Natural killer cell (primary cell): ENCODE results near the gene CD93. TPM values are rescaled to one million over a fixed set of nuclear protein-coding genes. Genes with fewer than 3 reads are reported as not detected.

ENCODE experiments used
- ATAC-seq, 3 donors: fragments of 150-1000 bp in 2 of 3; fragments of 200-7000 bp in 1 of 3; cut with Tn5 transposase; 1 replicate in 1 of 3; 2 replicates in 2 of 3; pipeline ENCODE4 v1.10.0; 2021; ENCODE audit warnings: mild to moderate bottlenecking in 2 of 3, moderate library complexity in 2 of 3
- DNase-seq, 2 donors: peaks; one replicate each; pipeline versions ENCODE4 v3.0.0 to v3.0.0-alpha.2; 2013 to 2021; ENCODE audit warnings: mixed read lengths in 1 of 2
- H3K27ac ChIP-seq: one replicate; pipeline ENCODE4 v1.5.1; 2013; ENCODE audit warnings: mild to moderate bottlenecking, low read length
- H3K27me3 ChIP-seq: one replicate; pipeline ENCODE4 v1.6.1; 2013; ENCODE audit warnings: low read length; ENCODE audit not compliant: control insufficient read depth, insufficient read depth
- H3K36me3 ChIP-seq: one replicate; pipeline ENCODE4 v1.6.1; 2013; ENCODE audit warnings: low read length; ENCODE audit not compliant: control insufficient read depth, insufficient read depth
- H3K4me1 ChIP-seq: one replicate; pipeline ENCODE4 v1.6.1; 2013; ENCODE audit warnings: low read length; ENCODE audit not compliant: control insufficient read depth, insufficient read depth
- H3K4me3 ChIP-seq: one replicate; pipeline ENCODE4 v1.5.1; 2013; ENCODE audit warnings: low read length
- H3K9me3 ChIP-seq: one replicate; pipeline ENCODE4 v1.6.1; 2013; ENCODE audit warnings: low read length; ENCODE audit not compliant: control insufficient read depth, insufficient read depth
- H3K27ac Mint-ChIP-seq, 2 donors: one replicate each; pipeline ENCODE4 v1.8.0; 2022; ENCODE audit warnings: mild to moderate bottlenecking in 2 of 2, mixed read lengths in 2 of 2, moderate library complexity in 1 of 2
- H3K27me3 Mint-ChIP-seq, 2 donors: one replicate each; pipeline ENCODE4 v1.8.0; 2022; ENCODE audit warnings: low read depth in 2 of 2, mixed read lengths in 2 of 2
- H3K36me3 Mint-ChIP-seq: one replicate; pipeline ENCODE4 v1.8.0; 2022; ENCODE audit warnings: mixed read lengths
- H3K4me1 Mint-ChIP-seq, 2 donors: one replicate each; pipeline ENCODE4 v1.8.0; 2022; ENCODE audit warnings: mixed read lengths in 2 of 2
- H3K4me3 Mint-ChIP-seq: one replicate; pipeline ENCODE4 v1.8.0; 2022; ENCODE audit warnings: mild to moderate bottlenecking, moderate library complexity, mixed read lengths
- H3K9me3 Mint-ChIP-seq, 2 donors: one replicate each; pipeline ENCODE4 v1.8.0; 2022; ENCODE audit warnings: mixed read lengths in 2 of 2
- WGBS: methylation state at CpG from one replicate; pipeline ENCODE4 v1.1.7; 2013; ENCODE audit warnings: missing lambda C conversion rate; ENCODE audit not compliant: insufficient coverage; 5-methylcytosine and 5-hydroxymethylcytosine counted together
- intact Hi-C: fragments of 100-400 bp; cut with micrococcal nuclease; formaldehyde crosslinking; loops from one replicate; pipeline ENCODE4 v1.14.2; 2022
- total RNA-seq, 4 donors: library from RNA; stranded (reverse); fragments of 120-200 nt in 1 of 4; gene quantifications; one replicate each; pipeline versions ENCODE4 v1.2.3 to v1.2.4, GENCODE V29; 2013 to 2022
- TF ChIP-seq, protein P1 (sequence below): fragments of 200-600 bp; IDR thresholded peaks from one replicate; pipeline ENCODE4 v1.8.0; 2022; ENCODE audit warnings: antibody characterized with exemption

The CD93 gene
- total RNA-seq, 3 donors from 2014 or later (not counting 1 experiment from before 2014, with no cell fraction given) = 8.0 to 17.9 (median 17.2) TPM

DNA sequence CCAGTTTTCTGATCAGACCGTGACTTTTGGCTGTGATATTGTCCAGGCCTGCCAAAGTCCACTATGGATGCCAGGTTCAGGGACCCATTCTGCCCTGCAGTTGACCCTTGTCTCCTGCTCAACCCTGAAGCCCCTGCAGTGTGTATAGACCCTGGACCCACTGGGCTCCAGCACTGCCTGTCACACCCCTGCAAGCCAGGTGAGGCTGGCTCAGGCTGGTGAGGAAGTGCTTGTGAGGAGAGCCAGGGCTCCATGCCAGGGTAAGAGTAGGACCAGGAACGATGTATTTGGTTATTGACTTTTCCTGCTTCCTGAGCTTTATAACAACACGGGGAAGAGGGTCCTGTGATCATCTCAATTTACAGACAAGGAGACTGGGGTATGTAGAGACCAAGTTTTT, 19.1 kb upstream of the CD93 start:
- no peak for DNase-seq
- H3K4me1 ChIP-seq = peaks cover 4% of the 10 kb centered on the region
- no peaks in the 10 kb centered on the region for H3K9me3 ChIP-seq
- no peaks in the 10 kb centered on the region for H3K36me3 Mint-ChIP-seq
- H3K27ac ChIP-seq = no peak overlapping the region
- no peaks in the 10 kb centered on the region for H3K27me3 ChIP-seq
- H3K27ac Mint-ChIP-seq = no peak overlapping the region
- H3K27me3 Mint-ChIP-seq = no peaks in the 10 kb centered on the region
- ATAC-seq = no peak
- H3K4me3 ChIP-seq = no peak overlapping the region
- H3K36me3 ChIP-seq = no peaks in the 10 kb centered on the region
- intact Hi-C loops = no loop called here
- peaks cover 0 to 5% of the 10 kb centered on the region in 2 donors for H3K4me1 Mint-ChIP-seq
- TF ChIP-seq, protein P1, sequence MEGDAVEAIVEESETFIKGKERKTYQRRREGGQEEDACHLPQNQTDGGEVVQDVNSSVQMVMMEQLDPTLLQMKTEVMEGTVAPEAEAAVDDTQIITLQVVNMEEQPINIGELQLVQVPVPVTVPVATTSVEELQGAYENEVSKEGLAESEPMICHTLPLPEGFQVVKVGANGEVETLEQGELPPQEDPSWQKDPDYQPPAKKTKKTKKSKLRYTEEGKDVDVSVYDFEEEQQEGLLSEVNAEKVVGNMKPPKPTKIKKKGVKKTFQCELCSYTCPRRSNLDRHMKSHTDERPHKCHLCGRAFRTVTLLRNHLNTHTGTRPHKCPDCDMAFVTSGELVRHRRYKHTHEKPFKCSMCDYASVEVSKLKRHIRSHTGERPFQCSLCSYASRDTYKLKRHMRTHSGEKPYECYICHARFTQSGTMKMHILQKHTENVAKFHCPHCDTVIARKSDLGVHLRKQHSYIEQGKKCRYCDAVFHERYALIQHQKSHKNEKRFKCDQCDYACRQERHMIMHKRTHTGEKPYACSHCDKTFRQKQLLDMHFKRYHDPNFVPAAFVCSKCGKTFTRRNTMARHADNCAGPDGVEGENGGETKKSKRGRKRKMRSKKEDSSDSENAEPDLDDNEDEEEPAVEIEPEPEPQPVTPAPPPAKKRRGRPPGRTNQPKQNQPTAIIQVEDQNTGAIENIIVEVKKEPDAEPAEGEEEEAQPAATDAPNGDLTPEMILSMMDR = no peak
- H3K4me3 Mint-ChIP-seq = no peak overlapping the region
- no peaks in the 10 kb centered on the region for H3K9me3 Mint-ChIP-seq
- WGBS = 75% methylated on average over 3 of the region's 3 CpGs

DNA sequence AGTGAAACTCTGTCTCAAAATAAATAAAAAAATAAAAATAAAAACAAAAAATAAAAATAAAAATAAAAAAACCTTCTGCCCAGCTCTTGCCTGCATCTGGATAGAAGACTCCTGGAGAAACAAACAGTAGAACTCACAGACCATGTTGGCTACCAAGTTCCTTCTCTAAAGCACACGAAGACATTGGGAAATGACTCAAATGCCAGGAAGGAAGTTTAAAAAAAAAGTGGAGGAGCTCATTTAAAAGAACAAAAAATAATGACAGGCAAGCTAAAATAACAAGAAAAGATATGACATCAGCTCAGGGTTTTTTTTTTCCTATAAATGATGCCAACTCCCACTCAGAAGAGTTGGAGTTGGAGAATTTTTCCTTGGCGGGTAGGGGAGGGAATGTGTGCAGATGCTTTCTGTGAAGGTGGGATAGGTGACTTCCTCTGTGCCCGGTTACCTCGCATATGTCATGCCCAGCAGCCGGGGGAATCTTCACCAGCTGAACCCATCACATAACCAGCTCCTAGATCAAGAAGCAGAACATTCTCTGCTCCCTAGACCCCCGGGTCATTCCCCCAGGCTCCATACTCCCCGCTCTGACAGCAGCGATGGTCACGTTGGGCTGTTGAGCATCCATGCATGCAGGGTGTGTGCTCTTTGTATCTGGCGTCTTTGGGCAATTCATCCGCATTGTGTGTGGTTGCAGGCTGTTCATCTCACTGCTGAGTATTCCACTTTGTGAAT, 17.3 kb upstream of the CD93 start:
- Histone ChIP-seq H3K4me3 (no peak overlapping the region), H3K36me3 (no peaks in the 10 kb centered on the region), H3K9me3 (no peaks in the 10 kb centered on the region), H3K4me1 (peaks cover 4% of the 10 kb centered on the region), H3K27me3 (no peaks in the 10 kb centered on the region), H3K27ac (no peak overlapping the region)
- no peak for DNase-seq
- no peaks in the 10 kb centered on the region for H3K9me3 Mint-ChIP-seq
- H3K27me3 Mint-ChIP-seq = no peaks in the 10 kb centered on the region
- H3K4me1 Mint-ChIP-seq = peaks cover 0 to 5% of the 10 kb centered on the region in 2 donors
- 80% methylated on average over 11 of the region's 11 CpGs for WGBS
- H3K36me3 Mint-ChIP-seq = no peaks in the 10 kb centered on the region
- H3K27ac Mint-ChIP-seq = no peak overlapping the region
- H3K4me3 Mint-ChIP-seq = no peak overlapping the region
- ATAC-seq = no peak
- TF ChIP-seq, protein P1 = no peak
- intact Hi-C loops = no loop called here

DNA sequence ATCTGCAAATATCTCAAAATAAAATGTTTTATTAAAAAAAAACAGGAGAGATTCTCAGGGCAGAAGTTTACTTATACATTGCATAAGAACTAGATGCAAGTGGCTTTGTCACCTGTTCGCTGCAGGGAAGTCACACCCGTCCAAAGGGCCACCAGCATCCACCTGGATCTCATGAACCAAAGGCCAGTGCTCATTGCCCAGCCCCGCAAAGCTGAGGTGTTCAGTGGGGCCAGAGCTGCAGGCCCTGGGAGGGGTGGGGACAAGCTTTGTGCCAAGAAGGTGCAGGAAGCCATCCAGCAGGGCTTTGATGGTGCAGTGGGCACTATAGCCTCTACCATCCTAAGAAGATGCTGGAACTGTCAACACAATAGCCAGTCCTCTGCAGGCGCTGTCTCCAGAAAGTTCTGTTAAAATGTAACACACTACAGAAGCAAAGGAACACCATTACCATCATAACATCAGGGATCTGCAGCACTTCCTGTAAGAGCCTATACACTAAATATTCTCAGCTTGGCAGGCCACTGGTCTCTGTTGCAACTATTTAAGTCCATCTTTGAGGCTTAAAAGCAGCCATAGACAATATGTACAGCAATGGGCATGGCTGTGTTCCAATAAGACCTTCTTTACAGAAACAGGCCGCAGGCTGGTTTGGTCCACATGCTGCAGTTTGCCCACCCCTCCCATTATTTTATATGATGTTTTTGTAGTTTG, 15.7 kb upstream of the CD93 start:
- H3K4me3 Mint-ChIP-seq = no peak overlapping the region
- WGBS = 85% methylated on average over 5 of the region's 5 CpGs
- intact Hi-C loops = no loop called here
- Histone ChIP-seq H3K36me3 (no peaks in the 10 kb centered on the region), H3K27ac (no peak overlapping the region), H3K4me3 (no peak overlapping the region), H3K9me3 (no peaks in the 10 kb centered on the region), H3K27me3 (no peaks in the 10 kb centered on the region), H3K4me1 (peaks cover 4% of the 10 kb centered on the region)
- DNase-seq = no peak
- peaks cover 0 to 4% of the 10 kb centered on the region in 2 donors for H3K27me3 Mint-ChIP-seq
- TF ChIP-seq, protein P1 = no peak
- no peak for ATAC-seq
- H3K9me3 Mint-ChIP-seq = no peaks in the 10 kb centered on the region
- no peak overlapping the region for H3K27ac Mint-ChIP-seq
- peaks cover 0 to 12% of the 10 kb centered on the region in 2 donors for H3K4me1 Mint-ChIP-seq
- no peaks in the 10 kb centered on the region for H3K36me3 Mint-ChIP-seq
